Skin epidermis (tissue), 12 donors: ENCODE results near the gene ZMYM2.
A peak's percentile ranks its signal among the peaks of the same experiment; 100 is the strongest.

Source experiments
- H3K27ac ChIP-seq, 21 experiments: fragments of 200-600 bp; sonication (generic) in 11 of 21; one replicate each; pipeline ENCODE4 v1.5.0; 2020; ENCODE audit warnings: mild to moderate bottlenecking in 3 of 21, inconsistent platforms in 2 of 21, moderate library complexity in 2 of 21
- H3K4me3 ChIP-seq, 7 experiments: fragments of 200-600 bp; sonication (generic) in 2 of 7; one replicate each; pipeline ENCODE4 v1.5.0; 2020; ENCODE audit warnings: inconsistent platforms in 2 of 7, mild to moderate bottlenecking in 2 of 7, moderate library complexity in 1 of 7

ZMYM2 gene

DNA sequence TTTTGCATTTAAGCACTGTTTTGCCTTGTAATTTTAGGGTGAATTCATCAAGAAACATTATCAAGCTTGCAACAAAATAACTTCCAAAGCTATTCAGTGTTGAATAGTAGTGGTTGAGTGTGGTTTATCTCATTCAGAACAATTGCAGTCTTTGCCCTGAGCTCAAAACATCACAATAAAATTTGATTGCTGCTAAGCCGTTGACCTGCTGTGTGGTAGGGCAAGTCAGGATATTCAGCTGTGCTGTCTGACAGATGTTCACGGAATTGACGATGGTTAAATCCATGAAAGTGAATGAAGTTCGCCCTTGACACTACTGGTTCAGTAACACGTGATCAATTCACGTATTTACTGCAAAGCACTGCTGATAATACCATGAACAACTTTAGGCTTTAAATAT, 135.4 kb downstream of the ZMYM2 start:
- no peak overlapping the region for H3K4me3 ChIP-seq
- H3K27ac ChIP-seq: no peak overlapping the region

GRCh38 chr13:20099319-20099718, 140.8 kb downstream of the ZMYM2 start:
- no peak overlapping the region for H3K4me3 ChIP-seq
- H3K27ac ChIP-seq: no peak overlapping the region

- no peak overlapping the region for H3K27ac ChIP-seq
- H3K4me3 ChIP-seq: no peak overlapping the region
Measured at GRCh38 chr13:20101467-20102316, 143.2 kb downstream of the ZMYM2 start.

DNA sequence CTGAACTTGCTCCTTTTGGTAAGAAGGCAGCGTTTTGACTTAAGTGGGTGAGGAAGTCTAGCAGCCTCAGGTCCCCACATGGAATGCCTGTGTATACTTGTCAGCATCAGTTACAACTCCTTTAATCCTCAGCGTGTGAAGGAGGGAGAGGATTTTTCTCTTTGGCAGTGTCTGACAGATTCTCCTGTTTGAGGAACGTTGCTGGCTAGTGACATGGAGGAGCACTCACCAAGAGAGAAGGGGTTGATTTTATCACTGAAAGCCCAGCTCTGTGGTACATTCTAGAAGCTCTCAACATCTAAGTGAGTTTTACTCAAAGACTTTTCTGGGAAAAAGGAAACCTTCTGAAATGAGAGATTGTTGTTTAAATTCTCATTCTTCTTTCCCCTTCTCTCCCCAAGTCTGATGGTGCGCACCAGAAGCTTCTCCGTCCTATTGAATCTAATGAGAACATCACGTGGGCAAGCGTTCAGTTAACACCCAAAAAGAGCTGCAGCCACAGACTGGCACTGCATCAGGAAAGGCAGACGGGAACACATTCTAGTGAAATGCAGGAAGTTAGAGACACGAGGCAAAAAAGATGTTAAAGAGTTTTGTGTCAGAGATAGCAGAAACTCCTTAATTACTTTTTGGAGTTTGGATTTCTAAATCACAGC, 144.1 kb downstream of the ZMYM2 start:
- no peak overlapping the region for H3K27ac ChIP-seq
- H3K4me3 ChIP-seq: no peak overlapping the region

- Histone ChIP-seq H3K27ac (no peak overlapping the region), H3K4me3 (no peak overlapping the region)
Measured at GRCh38 chr13:20105161-20105689, 146.7 kb downstream of the ZMYM2 start.

GRCh38 chr13:20106742-20107141, 148.2 kb downstream of the ZMYM2 start:
- no peak overlapping the region for H3K27ac ChIP-seq

GRCh38 chr13:20109037-20109436, 150.5 kb downstream of the ZMYM2 start:
- H3K4me3 ChIP-seq: no peak overlapping the region
- no peak overlapping the region for H3K27ac ChIP-seq

More at GRCh38 chr13:20106742-20107141, 148.2 kb downstream of the ZMYM2 start:
- H3K4me3 ChIP-seq: no peak overlapping the region

DNA sequence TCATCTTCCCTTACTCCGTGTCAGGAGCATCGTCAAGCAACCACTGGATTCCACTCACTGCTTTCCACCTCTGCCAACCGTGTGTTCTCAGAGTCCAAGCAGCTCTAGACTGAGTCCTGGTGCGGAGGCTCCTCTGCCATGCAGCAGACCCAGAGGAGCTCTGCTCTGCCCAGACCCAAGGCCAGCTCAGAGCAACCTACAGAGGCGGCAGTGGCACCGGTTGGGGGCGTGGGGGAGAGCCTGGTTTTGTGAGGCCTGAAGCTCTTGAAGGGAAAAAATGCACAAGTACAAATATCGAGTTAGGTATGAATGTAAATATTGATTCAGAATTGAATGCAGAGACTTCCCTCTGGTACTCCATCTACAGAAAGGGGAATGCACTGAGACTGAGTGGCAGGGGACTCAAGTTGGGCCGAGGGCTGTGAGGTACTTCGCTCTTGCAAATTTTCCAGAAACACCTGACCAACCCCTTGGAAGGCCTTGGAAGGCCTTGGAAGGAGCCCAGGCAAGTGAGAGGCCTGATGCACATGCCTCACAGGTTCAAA, 155.6 kb downstream of the ZMYM2 start:
- H3K27ac ChIP-seq: no peak overlapping the region
- no peak overlapping the region for H3K4me3 ChIP-seq

- no peak overlapping the region for H3K4me3 ChIP-seq
- H3K27ac ChIP-seq: no peak overlapping the region
Measured at GRCh38 chr13:20116213-20116612, 157.7 kb downstream of the ZMYM2 start.

- peak overlapping the region; percentile 54 to 92 (median 78) for H3K27ac ChIP-seq
- peak overlapping the region; percentile 53 to 74 (median 63) for H3K4me3 ChIP-seq
Measured at GRCh38 chr13:20118268-20119140, 160.0 kb downstream of the ZMYM2 start.

DNA sequence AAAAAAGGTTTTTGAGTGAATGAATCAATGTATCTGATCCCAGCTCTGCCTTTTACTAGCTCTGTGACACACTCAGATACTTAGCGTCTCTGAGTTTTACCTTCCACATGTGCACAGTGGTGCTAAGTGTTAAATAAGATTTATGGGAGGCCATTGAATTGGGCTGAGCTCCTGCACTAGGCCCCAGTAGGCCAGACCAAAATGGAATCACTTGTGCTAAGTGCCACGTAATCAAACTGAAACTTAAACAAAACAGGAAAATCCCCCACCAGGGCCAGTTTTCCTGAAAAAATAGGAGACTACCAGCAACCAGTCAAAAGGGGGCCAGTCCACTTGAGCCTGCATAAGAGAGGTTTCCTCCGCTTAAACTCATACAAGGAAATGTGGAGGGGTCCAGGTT, 161.4 kb downstream of the ZMYM2 start:
- peak overlapping the region in 2 of 7 experiments; percentile 31 to 35 for H3K4me3 ChIP-seq
- peak overlapping the region in 11 of 21 experiments; percentile 52 to 87 (median 81) for H3K27ac ChIP-seq

DNA sequence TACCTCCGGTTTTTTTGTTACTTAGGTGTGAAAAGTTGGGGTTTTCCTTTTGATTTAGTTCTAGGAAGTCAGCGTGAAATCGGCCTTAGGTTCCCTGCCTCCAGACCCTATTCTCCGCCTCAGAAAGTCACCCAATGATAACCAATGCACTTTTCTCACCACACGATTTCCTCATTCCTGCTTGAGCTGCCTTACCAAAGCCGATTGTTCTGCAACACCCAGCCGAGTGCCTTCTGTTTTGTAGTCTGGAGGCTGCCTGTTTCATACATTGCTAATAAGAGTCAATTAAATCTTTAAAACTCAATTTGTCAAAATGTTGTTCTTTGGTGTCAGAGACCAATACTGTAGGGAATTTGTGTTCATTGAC, 162.6 kb downstream of the ZMYM2 start:
- Histone ChIP-seq H3K27ac (peak overlapping the region in 5 of 21 experiments; percentile 37 to 80 (median 66)), H3K4me3 (peak overlapping the region in 6 of 7 experiments; percentile 13 to 35 (median 22))

GRCh38 chr13:20124303-20124702, 165.8 kb downstream of the ZMYM2 start:
- no peak overlapping the region for H3K4me3 ChIP-seq
- H3K27ac ChIP-seq: no peak overlapping the region

- Histone ChIP-seq H3K27ac (peak overlapping the region in 2 of 21 experiments; percentile 14 to 21), H3K4me3 (no peak overlapping the region)
Measured at GRCh38 chr13:20125129-20125782, 166.7 kb downstream of the ZMYM2 start.

DNA sequence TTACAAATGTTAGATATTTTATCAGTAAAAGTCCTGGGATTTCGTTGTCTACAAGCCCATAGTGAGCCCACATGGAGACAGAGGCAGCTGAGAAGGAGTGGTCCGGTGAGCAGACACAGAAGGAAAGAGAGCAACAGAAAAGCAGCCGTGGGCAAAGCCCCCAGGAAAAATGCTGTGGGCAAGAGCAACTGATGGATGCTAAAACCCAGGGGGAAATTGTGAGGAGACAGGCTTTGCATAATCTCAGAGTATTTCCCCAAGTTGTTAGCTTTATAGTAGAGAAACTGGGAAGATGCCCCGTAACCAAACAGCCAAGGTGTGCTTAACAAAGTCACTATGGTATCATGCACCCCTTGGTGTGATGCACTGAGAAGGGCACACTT, 167.2 kb downstream of the ZMYM2 start:
- peak overlapping the region in 2 of 21 experiments; percentile 14 to 21 for H3K27ac ChIP-seq
- H3K4me3 ChIP-seq: no peak overlapping the region

GRCh38 chr13:20126541-20127261, 168.2 kb downstream of the ZMYM2 start:
- Histone ChIP-seq H3K27ac (no peak overlapping the region), H3K4me3 (no peak overlapping the region)

DNA sequence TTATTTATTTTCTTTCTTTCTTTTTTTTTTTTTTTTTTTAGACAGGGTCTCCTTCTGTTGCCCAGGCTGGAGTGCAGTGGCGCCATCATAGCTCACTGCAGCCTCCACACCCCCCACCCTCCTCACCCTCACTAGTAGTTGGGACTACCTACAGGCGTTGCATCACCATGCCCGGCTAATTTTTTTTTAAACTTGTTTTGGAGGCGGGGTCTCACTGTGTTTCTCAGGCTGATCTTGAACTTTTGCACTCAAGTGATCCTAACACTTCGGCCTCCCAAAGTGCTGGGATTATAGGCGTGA, 168.7 kb downstream of the ZMYM2 start:
- Histone ChIP-seq H3K4me3 (peak overlapping the region; percentile 33 to 53 (median 43)), H3K27ac (peak overlapping the region in 6 of 21 experiments; percentile 38 to 90 (median 83))
